ENCODE measurements around the gene ALMS1.
"Not testable (repeated sequence)": the region's sequence is repeated elsewhere in the genome, so short reads cannot be mapped to it uniquely, and the experiment has no call there.

ALMS1 gene

DNA sequence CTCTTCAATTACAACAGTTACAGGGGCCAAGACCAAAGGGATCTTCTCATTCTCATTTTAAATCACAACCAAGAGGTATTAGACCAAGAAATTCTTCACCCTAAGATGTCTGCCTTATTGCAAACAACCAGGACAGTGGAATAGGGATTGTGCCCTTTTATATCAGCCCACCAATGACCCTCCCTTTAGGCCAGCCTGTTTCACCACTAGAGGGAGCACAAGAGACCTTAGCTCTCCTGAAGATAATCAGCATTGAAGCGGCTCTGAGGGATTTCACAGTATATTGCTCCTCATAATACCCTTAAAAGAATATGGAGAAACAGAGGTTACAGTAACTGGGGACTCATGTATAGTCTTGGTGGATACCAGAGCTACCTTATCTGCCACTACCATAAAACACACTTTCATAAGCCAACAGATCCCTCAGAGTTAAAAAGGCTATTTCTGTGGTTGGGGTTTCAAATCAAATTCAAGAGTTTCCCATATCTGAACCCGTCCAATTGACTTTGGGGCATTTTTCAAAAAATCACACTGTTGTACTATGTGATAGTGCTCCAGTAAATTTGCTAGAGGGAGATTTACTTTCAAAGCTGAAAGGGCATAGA, 245.1 kb downstream of the ALMS1 start:
- not testable (repeated sequence) for H3K79me2 ChIP-seq (ENCODE audit: low read length); H4K20me1 ChIP-seq (ENCODE audit: insufficient read depth, low read length); H3K4me1 ChIP-seq (ENCODE audit: low read length); H3K9me3 ChIP-seq (replicated peaks; ENCODE audit: insufficient read depth, low read length); H3K9ac ChIP-seq (ENCODE audit: low read length); H3K4me2 ChIP-seq (ENCODE audit: low read depth, low read length); H3K27ac ChIP-seq (ENCODE audit: low read length); H3K27me3 ChIP-seq (replicated peaks; ENCODE audit: insufficient read depth, low read length); H2AFZ ChIP-seq (ENCODE audit: low read length); H3K9me2 ChIP-seq (replicated peaks; ENCODE audit: insufficient read depth, low read length); H3F3A ChIP-seq (ENCODE audit: insufficient read depth, low read length); DNase-seq; H3K4me3 ChIP-seq (ENCODE audit: low read length); H3K36me3 ChIP-seq (replicated peaks; ENCODE audit: insufficient read depth, low read length)
- TF ChIP-seq, protein P1, sequence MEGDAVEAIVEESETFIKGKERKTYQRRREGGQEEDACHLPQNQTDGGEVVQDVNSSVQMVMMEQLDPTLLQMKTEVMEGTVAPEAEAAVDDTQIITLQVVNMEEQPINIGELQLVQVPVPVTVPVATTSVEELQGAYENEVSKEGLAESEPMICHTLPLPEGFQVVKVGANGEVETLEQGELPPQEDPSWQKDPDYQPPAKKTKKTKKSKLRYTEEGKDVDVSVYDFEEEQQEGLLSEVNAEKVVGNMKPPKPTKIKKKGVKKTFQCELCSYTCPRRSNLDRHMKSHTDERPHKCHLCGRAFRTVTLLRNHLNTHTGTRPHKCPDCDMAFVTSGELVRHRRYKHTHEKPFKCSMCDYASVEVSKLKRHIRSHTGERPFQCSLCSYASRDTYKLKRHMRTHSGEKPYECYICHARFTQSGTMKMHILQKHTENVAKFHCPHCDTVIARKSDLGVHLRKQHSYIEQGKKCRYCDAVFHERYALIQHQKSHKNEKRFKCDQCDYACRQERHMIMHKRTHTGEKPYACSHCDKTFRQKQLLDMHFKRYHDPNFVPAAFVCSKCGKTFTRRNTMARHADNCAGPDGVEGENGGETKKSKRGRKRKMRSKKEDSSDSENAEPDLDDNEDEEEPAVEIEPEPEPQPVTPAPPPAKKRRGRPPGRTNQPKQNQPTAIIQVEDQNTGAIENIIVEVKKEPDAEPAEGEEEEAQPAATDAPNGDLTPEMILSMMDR (IDR thresholded peaks at IDR 0.05; ENCODE audit: low read length), result peak; percentile 48

DNA sequence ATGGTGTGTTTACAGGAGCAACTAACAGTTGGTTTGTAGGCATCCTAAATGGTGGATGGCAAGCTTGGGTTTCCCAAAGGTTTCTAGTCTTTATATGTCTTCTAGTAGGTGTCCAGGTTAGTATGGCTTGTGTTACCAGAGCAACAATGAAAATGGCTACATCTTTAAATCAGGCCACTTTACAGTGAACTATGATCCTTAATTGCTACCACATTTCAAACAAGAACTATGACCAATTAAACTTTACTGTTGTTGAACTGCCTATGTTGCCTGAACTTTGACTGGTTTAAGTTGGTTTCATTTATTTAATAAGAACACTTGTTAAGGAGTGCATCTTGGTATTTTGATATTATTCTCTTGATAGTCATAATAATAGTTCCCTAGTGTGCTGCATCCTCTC, 251.3 kb downstream of the ALMS1 start:
- not testable (repeated sequence) for H3K79me2 ChIP-seq (ENCODE audit: low read length); H3K9me2 ChIP-seq (replicated peaks; ENCODE audit: insufficient read depth, low read length); H3F3A ChIP-seq (ENCODE audit: insufficient read depth, low read length); H3K9me3 ChIP-seq (replicated peaks; ENCODE audit: insufficient read depth, low read length); H3K27me3 ChIP-seq (replicated peaks; ENCODE audit: insufficient read depth, low read length); H2AFZ ChIP-seq (ENCODE audit: low read length); H3K9ac ChIP-seq (ENCODE audit: low read length); H4K20me1 ChIP-seq (ENCODE audit: insufficient read depth, low read length); H3K4me3 ChIP-seq (ENCODE audit: low read length); H3K36me3 ChIP-seq (replicated peaks; ENCODE audit: insufficient read depth, low read length); H3K27ac ChIP-seq (ENCODE audit: low read length); DNase-seq; H3K4me1 ChIP-seq (ENCODE audit: low read length); H3K4me2 ChIP-seq (ENCODE audit: low read depth, low read length)

DNA sequence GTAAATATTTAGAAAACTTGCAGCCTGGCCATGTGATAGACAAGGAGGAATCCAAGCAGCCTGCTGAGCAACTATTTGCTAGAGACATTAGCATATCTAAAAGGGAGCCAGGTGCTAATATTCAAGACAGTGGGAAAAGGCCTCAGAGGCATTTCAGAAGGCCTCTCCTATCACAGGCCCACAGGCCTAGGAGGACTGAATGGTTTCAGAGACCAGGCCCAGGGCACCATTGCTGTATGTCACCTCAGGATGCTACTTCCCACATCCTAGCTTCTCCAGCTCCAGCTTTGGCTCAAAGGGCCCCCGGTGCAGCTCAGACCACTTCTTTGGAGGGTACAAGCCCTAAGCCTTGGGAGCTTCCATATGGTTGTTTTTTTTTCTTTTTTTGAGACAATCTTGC, 252.8 kb downstream of the ALMS1 start:
- TF ChIP-seq EZH2 (optimal IDR thresholded peaks at IDR 0.05; ENCODE audit: low read depth, low read length) (no peak), EZH2phosphoT487 (IDR thresholded peaks at IDR 0.05; ENCODE audit: low read length) (no peak)
- DNase-seq, result no peak
- no peak overlapping the region for H3K4me2 ChIP-seq (ENCODE audit: low read depth, low read length)
- H4K20me1 ChIP-seq (ENCODE audit: insufficient read depth, low read length), result no peaks in the 10 kb centered on the region
- no peaks in the 10 kb centered on the region for H3K27me3 ChIP-seq (replicated peaks; ENCODE audit: insufficient read depth, low read length)
- H3K9ac ChIP-seq (ENCODE audit: low read length), result no peak overlapping the region
- no peaks in the 10 kb centered on the region for H3K9me2 ChIP-seq (replicated peaks; ENCODE audit: insufficient read depth, low read length)
- no peaks in the 10 kb centered on the region for H3K79me2 ChIP-seq (ENCODE audit: low read length)
- H3K9me3 ChIP-seq (replicated peaks; ENCODE audit: insufficient read depth, low read length), result no peaks in the 10 kb centered on the region
- H3K36me3 ChIP-seq (replicated peaks; ENCODE audit: insufficient read depth, low read length), result no peaks in the 10 kb centered on the region
- no peaks in the 10 kb centered on the region for H3K4me1 ChIP-seq (ENCODE audit: low read length)
- H3K4me3 ChIP-seq (ENCODE audit: low read length), result no peak overlapping the region
- H2AFZ ChIP-seq (ENCODE audit: low read length), result no peak overlapping the region
- no peak overlapping the region for H3K27ac ChIP-seq (ENCODE audit: low read length)
- H3F3A ChIP-seq (ENCODE audit: insufficient read depth, low read length), result no peaks in the 10 kb centered on the region

DNA sequence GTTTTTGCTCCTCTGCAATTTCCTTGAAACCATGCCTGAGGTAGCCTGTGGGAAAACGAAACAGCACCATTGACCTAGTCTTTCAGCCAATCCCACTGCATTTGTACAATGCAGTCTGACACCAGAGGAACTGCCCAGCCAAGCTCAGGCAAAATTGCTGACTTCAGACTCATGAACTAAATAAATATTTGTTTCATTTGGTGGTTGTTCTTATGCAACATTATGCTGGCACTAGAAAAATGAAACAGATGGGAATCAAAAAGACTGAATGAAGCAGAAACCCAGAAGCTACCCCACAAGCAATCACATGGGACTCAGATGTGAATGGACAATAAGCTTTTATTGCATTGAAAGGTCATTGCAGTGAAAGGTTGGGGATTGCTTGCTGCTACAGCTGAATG, 254.9 kb downstream of the ALMS1 start:
- Histone ChIP-seq H3K9ac (ENCODE audit: low read length) (no peak overlapping the region), H4K20me1 (ENCODE audit: insufficient read depth, low read length) (no peaks in the 10 kb centered on the region), H3K27me3 (replicated peaks; ENCODE audit: insufficient read depth, low read length) (no peaks in the 10 kb centered on the region), H3K79me2 (ENCODE audit: low read length) (no peaks in the 10 kb centered on the region), H3K27ac (ENCODE audit: low read length) (no peak overlapping the region), H3K4me2 (ENCODE audit: low read depth, low read length) (no peak overlapping the region), H2AFZ (ENCODE audit: low read length) (no peak overlapping the region), H3K4me1 (ENCODE audit: low read length) (no peaks in the 10 kb centered on the region), H3F3A (ENCODE audit: insufficient read depth, low read length) (no peaks in the 10 kb centered on the region), H3K4me3 (ENCODE audit: low read length) (no peak overlapping the region), H3K9me3 (replicated peaks; ENCODE audit: insufficient read depth, low read length) (no peaks in the 10 kb centered on the region), H3K36me3 (replicated peaks; ENCODE audit: insufficient read depth, low read length) (no peaks in the 10 kb centered on the region), H3K9me2 (replicated peaks; ENCODE audit: insufficient read depth, low read length) (no peaks in the 10 kb centered on the region)
- no peak for DNase-seq
- TF ChIP-seq EZH2phosphoT487 (IDR thresholded peaks at IDR 0.05; ENCODE audit: low read length) (no peak), EZH2 (optimal IDR thresholded peaks at IDR 0.05; ENCODE audit: low read depth, low read length) (no peak)
- TF ChIP-seq, protein P1 (IDR thresholded peaks at IDR 0.05; ENCODE audit: low read length), result no peak
